WTC11 (cell line): Measurements from ENCODE around the gene OR1K1. TPM values are rescaled to one million over a fixed set of nuclear protein-coding genes. Genes with fewer than 3 reads are reported as not detected.

Experiments used
- ATAC-seq: fragments of 200-7000 bp; cut with Tn5 transposase; 2 replicates; pipeline ENCODE4 v1.10.0; 2021; ENCODE audit warnings: mild to moderate bottlenecking, moderate library complexity
- CTCF ChIA-PET: fragments of 300-600 bp; sonication (Branson Sonifier 250); formaldehyde crosslinking; loops from one replicate; lab custom pipeline; 2021; ENCODE audit warnings: antibody characterized with exemption; lab: Charles Lee
- POLR2A ChIA-PET: fragments of 350-600 bp; sonication (Branson Sonifier 250); formaldehyde crosslinking; loops from one replicate; lab custom pipeline; 2021; ENCODE audit warnings: antibody characterized with exemption; lab: Charles Lee
- DNase-seq: peaks from one replicate; pipeline ENCODE4 v3.0.0; 2021; ENCODE audit warnings: low spot score
- H3K27ac Mint-ChIP-seq: 2 replicates; pipeline ENCODE4 v1.8.0; 2021; ENCODE audit warnings: mixed read lengths
- H3K27me3 Mint-ChIP-seq: 2 replicates; pipeline ENCODE4 v1.8.0; 2021; ENCODE audit warnings: low read depth, mild to moderate bottlenecking, moderate library complexity, mixed read lengths
- H3K36me3 Mint-ChIP-seq: 2 replicates; pipeline ENCODE4 v1.8.0; 2021; ENCODE audit warnings: mixed read lengths
- H3K4me1 Mint-ChIP-seq: 2 replicates; pipeline ENCODE4 v1.8.0; 2022; ENCODE audit warnings: mixed read lengths
- H3K4me3 Mint-ChIP-seq: 2 replicates; pipeline ENCODE4 v1.8.0; 2021; ENCODE audit warnings: mild to moderate bottlenecking, moderate library complexity, mixed read lengths
- H3K9me3 Mint-ChIP-seq: 2 replicates; pipeline ENCODE4 v1.8.0; 2021; ENCODE audit warnings: mixed read lengths
- CREB1 ChIP-seq: sonication (generic); formaldehyde crosslinking; IDR thresholded peaks from 2 replicates; pipeline ENCODE4 v1.8.0; 2023; ENCODE audit warnings: mild to moderate bottlenecking, missing genetic modification reagents
- ELF4 ChIP-seq: sonication (generic); formaldehyde crosslinking; IDR thresholded peaks from 2 replicates; pipeline ENCODE4 v1.8.1; 2022; ENCODE audit warnings: low read depth, mild to moderate bottlenecking, moderate library complexity, missing genetic modification reagents
- ESRRA ChIP-seq: sonication (generic); formaldehyde crosslinking; IDR thresholded peaks from 2 replicates; pipeline ENCODE4 v1.8.1; 2022; ENCODE audit warnings: mild to moderate bottlenecking, missing genetic modification reagents, borderline replicate concordance
- FOXJ3 ChIP-seq: sonication (generic); formaldehyde crosslinking; IDR thresholded peaks from 2 replicates; pipeline ENCODE4 v1.9.0; 2021; ENCODE audit warnings: missing genetic modification reagents, mild to moderate bottlenecking, borderline replicate concordance
- HMGA2 ChIP-seq: fragments of 250-450 bp; sonication (Bioruptor Pico); IDR thresholded peaks from 2 replicates; pipeline ENCODE4 v1.4.0; 2021; ENCODE audit warnings: mild to moderate bottlenecking, moderate library complexity
- MYBL2 ChIP-seq: sonication (generic); formaldehyde crosslinking; IDR thresholded peaks from 2 replicates; pipeline ENCODE4 v1.8.1; 2023; ENCODE audit warnings: mild to moderate bottlenecking, moderate library complexity, missing genetic modification reagents
- NFE2L1 ChIP-seq: sonication (generic); formaldehyde crosslinking; IDR thresholded peaks from 2 replicates; pipeline ENCODE4 v1.8.1; 2023; ENCODE audit warnings: missing genetic modification reagents
- NFYB ChIP-seq: sonication (generic); formaldehyde crosslinking; conservative IDR thresholded peaks from 2 replicates; pipeline ENCODE4 v1.8.0; 2022; ENCODE audit warnings: low read depth, missing genetic modification reagents
- TCF7 ChIP-seq: sonication (generic); formaldehyde crosslinking; IDR thresholded peaks from 2 replicates; pipeline ENCODE4 v1.8.0; 2022; ENCODE audit warnings: mild to moderate bottlenecking, low read depth, missing genetic modification reagents, moderate library complexity
- ZNF121 ChIP-seq: sonication (generic); formaldehyde crosslinking; IDR thresholded peaks from 2 replicates; pipeline ENCODE4 v1.8.0; 2023; ENCODE audit warnings: missing genetic modification reagents
- ZNF396 ChIP-seq: fragments of 250-450 bp; sonication (Bioruptor Pico); IDR thresholded peaks from 2 replicates; pipeline ENCODE4 v1.8.0; 2021; ENCODE audit warnings: mild to moderate bottlenecking, moderate library complexity, borderline replicate concordance
- ZNF671 ChIP-seq: fragments of 250-450 bp; sonication (Bioruptor Pico); IDR thresholded peaks from 2 replicates; pipeline ENCODE4 v1.8.0; 2021; ENCODE audit warnings: mild to moderate bottlenecking
- total RNA-seq: library from RNA; stranded (reverse); gene quantifications from 3 replicates; pipeline ENCODE4 v1.2.3, GENCODE V29; 2021
- TF ChIP-seq, protein P1 (sequence below): sonication (generic); formaldehyde crosslinking; IDR thresholded peaks from 2 replicates; pipeline ENCODE4 v1.8.0; 2023; ENCODE audit warnings: mild to moderate bottlenecking, missing genetic modification reagents
- TF ChIP-seq, protein P2 (sequence below): fragments of 250-450 bp; sonication (Bioruptor Pico); IDR thresholded peaks from 2 replicates; pipeline ENCODE4 v1.9.0; 2021; ENCODE audit warnings: mild to moderate bottlenecking
- TF ChIP-seq, protein P3 (sequence below): sonication (generic); formaldehyde crosslinking; IDR thresholded peaks from 2 replicates; pipeline ENCODE4 v1.8.1; 2022; ENCODE audit warnings: missing genetic modification reagents, borderline replicate concordance
- TF ChIP-seq, protein P4 (sequence below): fragments of 250-450 bp; sonication (Bioruptor Pico); IDR thresholded peaks from 2 replicates; pipeline ENCODE4 v1.9.0; 2021; ENCODE audit warnings: mild to moderate bottlenecking
- TF ChIP-seq, protein P5 (sequence below): sonication (generic); formaldehyde crosslinking; IDR thresholded peaks from 2 replicates; pipeline ENCODE4 v1.8.1; 2022; ENCODE audit warnings: low read depth, mild to moderate bottlenecking, moderate library complexity, missing genetic modification reagents, borderline replicate concordance
- TF ChIP-seq, protein P6 (sequence below): fragments of 250-450 bp; sonication (Bioruptor Pico); IDR thresholded peaks from 2 replicates; pipeline ENCODE4 v1.9.0; 2021; ENCODE audit warnings: mild to moderate bottlenecking, borderline replicate concordance

Gene OR1K1
- total RNA-seq, 1 experiment from 2014 or later = not detected

DNA sequence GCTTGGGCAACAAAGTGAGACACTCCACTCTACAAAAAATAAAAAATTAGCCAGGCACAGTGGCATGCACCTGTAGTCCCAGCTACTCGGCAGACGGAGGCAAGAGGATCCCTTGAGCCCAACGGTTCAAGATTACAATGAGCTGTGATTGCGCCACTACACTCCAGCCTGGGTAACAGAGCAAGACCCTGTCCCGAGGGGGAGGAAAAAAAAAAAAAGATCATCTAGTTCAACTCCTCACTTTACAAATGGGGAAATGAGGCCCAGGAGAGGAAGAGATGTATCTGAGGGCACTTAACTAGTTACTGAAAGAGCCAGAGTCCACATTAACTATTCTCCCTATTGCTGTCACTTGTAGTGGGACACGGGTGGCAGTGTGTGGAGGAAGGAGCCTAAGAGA lies 14.6 kb downstream of the OR1K1 start:
- H3K27ac Mint-ChIP-seq = no peak overlapping the region
- no peaks in the 10 kb centered on the region for H3K4me1 Mint-ChIP-seq
- CTCF ChIA-PET = no interaction called here
- DNase-seq = no peak
- H3K9me3 Mint-ChIP-seq = no peaks in the 10 kb centered on the region
- H3K4me3 Mint-ChIP-seq = no peak overlapping the region
- POLR2A ChIA-PET = no interaction called here
- no peak for ATAC-seq
- no peaks in the 10 kb centered on the region for H3K27me3 Mint-ChIP-seq
- H3K36me3 Mint-ChIP-seq = peaks cover 10% of the 10 kb centered on the region
- no peak for TF ChIP-seq NFYB (CRISPR knock-in tag)
- no peak for TF ChIP-seq ZNF121 (CRISPR knock-in tag)
- TF ChIP-seq FOXJ3 = no peak
- TF ChIP-seq ELF4 (CRISPR knock-in tag) = no peak
- TF ChIP-seq, protein P1, sequence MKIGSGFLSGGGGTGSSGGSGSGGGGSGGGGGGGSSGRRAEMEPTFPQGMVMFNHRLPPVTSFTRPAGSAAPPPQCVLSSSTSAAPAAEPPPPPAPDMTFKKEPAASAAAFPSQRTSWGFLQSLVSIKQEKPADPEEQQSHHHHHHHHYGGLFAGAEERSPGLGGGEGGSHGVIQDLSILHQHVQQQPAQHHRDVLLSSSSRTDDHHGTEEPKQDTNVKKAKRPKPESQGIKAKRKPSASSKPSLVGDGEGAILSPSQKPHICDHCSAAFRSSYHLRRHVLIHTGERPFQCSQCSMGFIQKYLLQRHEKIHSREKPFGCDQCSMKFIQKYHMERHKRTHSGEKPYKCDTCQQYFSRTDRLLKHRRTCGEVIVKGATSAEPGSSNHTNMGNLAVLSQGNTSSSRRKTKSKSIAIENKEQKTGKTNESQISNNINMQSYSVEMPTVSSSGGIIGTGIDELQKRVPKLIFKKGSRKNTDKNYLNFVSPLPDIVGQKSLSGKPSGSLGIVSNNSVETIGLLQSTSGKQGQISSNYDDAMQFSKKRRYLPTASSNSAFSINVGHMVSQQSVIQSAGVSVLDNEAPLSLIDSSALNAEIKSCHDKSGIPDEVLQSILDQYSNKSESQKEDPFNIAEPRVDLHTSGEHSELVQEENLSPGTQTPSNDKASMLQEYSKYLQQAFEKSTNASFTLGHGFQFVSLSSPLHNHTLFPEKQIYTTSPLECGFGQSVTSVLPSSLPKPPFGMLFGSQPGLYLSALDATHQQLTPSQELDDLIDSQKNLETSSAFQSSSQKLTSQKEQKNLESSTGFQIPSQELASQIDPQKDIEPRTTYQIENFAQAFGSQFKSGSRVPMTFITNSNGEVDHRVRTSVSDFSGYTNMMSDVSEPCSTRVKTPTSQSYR (CRISPR knock-in tag) = no peak
- no peak for TF ChIP-seq TCF7
- TF ChIP-seq, protein P2, sequence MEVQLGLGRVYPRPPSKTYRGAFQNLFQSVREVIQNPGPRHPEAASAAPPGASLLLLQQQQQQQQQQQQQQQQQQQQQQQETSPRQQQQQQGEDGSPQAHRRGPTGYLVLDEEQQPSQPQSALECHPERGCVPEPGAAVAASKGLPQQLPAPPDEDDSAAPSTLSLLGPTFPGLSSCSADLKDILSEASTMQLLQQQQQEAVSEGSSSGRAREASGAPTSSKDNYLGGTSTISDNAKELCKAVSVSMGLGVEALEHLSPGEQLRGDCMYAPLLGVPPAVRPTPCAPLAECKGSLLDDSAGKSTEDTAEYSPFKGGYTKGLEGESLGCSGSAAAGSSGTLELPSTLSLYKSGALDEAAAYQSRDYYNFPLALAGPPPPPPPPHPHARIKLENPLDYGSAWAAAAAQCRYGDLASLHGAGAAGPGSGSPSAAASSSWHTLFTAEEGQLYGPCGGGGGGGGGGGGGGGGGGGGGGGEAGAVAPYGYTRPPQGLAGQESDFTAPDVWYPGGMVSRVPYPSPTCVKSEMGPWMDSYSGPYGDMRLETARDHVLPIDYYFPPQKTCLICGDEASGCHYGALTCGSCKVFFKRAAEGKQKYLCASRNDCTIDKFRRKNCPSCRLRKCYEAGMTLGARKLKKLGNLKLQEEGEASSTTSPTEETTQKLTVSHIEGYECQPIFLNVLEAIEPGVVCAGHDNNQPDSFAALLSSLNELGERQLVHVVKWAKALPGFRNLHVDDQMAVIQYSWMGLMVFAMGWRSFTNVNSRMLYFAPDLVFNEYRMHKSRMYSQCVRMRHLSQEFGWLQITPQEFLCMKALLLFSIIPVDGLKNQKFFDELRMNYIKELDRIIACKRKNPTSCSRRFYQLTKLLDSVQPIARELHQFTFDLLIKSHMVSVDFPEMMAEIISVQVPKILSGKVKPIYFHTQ (CRISPR knock-in tag) = no peak
- no peak for TF ChIP-seq ESRRA (CRISPR knock-in tag)
- TF ChIP-seq, protein P3, sequence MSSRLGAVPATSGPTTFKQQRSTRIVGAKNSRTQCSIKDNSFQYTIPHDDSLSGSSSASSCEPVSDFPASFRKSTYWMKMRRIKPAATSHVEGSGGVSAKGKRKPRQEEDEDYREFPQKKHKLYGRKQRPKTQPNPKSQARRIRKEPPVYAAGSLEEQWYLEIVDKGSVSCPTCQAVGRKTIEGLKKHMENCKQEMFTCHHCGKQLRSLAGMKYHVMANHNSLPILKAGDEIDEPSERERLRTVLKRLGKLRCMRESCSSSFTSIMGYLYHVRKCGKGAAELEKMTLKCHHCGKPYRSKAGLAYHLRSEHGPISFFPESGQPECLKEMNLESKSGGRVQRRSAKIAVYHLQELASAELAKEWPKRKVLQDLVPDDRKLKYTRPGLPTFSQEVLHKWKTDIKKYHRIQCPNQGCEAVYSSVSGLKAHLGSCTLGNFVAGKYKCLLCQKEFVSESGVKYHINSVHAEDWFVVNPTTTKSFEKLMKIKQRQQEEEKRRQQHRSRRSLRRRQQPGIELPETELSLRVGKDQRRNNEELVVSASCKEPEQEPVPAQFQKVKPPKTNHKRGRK (CRISPR knock-in tag) = no peak
- TF ChIP-seq ZNF671 (CRISPR knock-in tag) = no peak
- TF ChIP-seq, all 79 proteins: peak for 0

DNA sequence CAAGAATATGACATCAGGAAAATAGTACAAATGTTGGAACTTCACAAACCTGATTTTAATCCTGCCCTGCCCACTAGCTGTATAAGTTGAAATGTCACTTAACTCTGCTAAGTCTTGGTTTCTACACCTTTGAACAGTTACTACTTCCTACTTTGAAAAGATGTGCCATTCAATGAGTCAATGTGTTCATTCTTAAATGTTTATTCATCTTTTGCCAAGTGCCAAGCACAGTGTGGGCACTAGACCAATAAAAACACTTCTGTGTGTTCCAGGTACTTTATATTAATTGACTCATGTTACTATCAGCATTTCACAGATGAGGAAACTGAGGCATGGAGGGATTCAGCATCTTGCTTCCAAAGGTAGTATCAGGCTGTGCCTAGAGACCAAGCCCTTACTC lies 15.6 kb downstream of the OR1K1 start:
- no peaks in the 10 kb centered on the region for H3K4me1 Mint-ChIP-seq
- POLR2A ChIA-PET = no interaction called here
- no peak overlapping the region for H3K27ac Mint-ChIP-seq
- H3K4me3 Mint-ChIP-seq = no peak overlapping the region
- H3K36me3 Mint-ChIP-seq = peaks cover 19% of the 10 kb centered on the region
- H3K9me3 Mint-ChIP-seq = no peaks in the 10 kb centered on the region
- DNase-seq (no peak), ATAC-seq (no peak)
- CTCF ChIA-PET = no interaction called here
- no peaks in the 10 kb centered on the region for H3K27me3 Mint-ChIP-seq
- TF ChIP-seq, protein P4, sequence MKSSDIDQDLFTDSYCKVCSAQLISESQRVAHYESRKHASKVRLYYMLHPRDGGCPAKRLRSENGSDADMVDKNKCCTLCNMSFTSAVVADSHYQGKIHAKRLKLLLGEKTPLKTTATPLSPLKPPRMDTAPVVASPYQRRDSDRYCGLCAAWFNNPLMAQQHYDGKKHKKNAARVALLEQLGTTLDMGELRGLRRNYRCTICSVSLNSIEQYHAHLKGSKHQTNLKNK (CRISPR knock-in tag) = no peak
- TF ChIP-seq ELF4 (CRISPR knock-in tag) (no peak), NFE2L1 (CRISPR knock-in tag) (no peak), CREB1 (CRISPR knock-in tag) (no peak), HMGA2 (CRISPR knock-in tag) (no peak), MYBL2 (CRISPR knock-in tag) (no peak), ZNF396 (CRISPR knock-in tag) (no peak)
- TF ChIP-seq, protein P2 (CRISPR knock-in tag) = no peak
- TF ChIP-seq, protein P5, sequence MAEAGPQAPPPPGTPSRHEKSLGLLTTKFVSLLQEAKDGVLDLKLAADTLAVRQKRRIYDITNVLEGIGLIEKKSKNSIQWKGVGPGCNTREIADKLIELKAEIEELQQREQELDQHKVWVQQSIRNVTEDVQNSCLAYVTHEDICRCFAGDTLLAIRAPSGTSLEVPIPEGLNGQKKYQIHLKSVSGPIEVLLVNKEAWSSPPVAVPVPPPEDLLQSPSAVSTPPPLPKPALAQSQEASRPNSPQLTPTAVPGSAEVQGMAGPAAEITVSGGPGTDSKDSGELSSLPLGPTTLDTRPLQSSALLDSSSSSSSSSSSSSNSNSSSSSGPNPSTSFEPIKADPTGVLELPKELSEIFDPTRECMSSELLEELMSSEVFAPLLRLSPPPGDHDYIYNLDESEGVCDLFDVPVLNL (CRISPR knock-in tag) = no peak
- TF ChIP-seq, protein P6, sequence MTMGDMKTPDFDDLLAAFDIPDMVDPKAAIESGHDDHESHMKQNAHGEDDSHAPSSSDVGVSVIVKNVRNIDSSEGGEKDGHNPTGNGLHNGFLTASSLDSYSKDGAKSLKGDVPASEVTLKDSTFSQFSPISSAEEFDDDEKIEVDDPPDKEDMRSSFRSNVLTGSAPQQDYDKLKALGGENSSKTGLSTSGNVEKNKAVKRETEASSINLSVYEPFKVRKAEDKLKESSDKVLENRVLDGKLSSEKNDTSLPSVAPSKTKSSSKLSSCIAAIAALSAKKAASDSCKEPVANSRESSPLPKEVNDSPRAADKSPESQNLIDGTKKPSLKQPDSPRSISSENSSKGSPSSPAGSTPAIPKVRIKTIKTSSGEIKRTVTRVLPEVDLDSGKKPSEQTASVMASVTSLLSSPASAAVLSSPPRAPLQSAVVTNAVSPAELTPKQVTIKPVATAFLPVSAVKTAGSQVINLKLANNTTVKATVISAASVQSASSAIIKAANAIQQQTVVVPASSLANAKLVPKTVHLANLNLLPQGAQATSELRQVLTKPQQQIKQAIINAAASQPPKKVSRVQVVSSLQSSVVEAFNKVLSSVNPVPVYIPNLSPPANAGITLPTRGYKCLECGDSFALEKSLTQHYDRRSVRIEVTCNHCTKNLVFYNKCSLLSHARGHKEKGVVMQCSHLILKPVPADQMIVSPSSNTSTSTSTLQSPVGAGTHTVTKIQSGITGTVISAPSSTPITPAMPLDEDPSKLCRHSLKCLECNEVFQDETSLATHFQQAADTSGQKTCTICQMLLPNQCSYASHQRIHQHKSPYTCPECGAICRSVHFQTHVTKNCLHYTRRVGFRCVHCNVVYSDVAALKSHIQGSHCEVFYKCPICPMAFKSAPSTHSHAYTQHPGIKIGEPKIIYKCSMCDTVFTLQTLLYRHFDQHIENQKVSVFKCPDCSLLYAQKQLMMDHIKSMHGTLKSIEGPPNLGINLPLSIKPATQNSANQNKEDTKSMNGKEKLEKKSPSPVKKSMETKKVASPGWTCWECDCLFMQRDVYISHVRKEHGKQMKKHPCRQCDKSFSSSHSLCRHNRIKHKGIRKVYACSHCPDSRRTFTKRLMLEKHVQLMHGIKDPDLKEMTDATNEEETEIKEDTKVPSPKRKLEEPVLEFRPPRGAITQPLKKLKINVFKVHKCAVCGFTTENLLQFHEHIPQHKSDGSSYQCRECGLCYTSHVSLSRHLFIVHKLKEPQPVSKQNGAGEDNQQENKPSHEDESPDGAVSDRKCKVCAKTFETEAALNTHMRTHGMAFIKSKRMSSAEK (CRISPR knock-in tag) = no peak
